ENCODE measurements around the gene TAS2R60.
"Not testable (repeated sequence)": the region's sequence is repeated elsewhere in the genome, so short reads cannot be mapped to it uniquely, and the experiment has no call there.

Gene TAS2R60

GRCh38 chr7:143408686-143409561, 34.3 kb upstream of the TAS2R60 start, which contains the start of gene EPHA1:
EPHA1 (minus strand) TSS chr7:143408856; CDS start chr7:143408805, 51 bp downstream.
- Histone ChIP-seq H3K9me3 (ENCODE audit: severe bottlenecking) (no peaks in the 10 kb centered on the region), H3K36me3 (no peaks in the 10 kb centered on the region), H3K4me3 (ENCODE audit: low read depth, low read length) (no peak within 1 kb of the TSS), H3K27ac (no peak within 1 kb of the TSS), H3K27me3 (ENCODE audit: insufficient read depth, low read depth, severe bottlenecking) (no peaks in the 10 kb centered on the region)
- no peak for DNase-seq
- no peak for TF ChIP-seq CTCF (IDR thresholded peaks at IDR 0.05; ENCODE audit: low read depth, low read length)

GRCh38 chr7:143410521-143411004, 32.7 kb upstream of the TAS2R60 start:
- no peak for DNase-seq
- Histone ChIP-seq H3K27me3 (ENCODE audit: insufficient read depth, low read depth, severe bottlenecking) (no peaks in the 10 kb centered on the region), H3K4me3 (ENCODE audit: low read depth, low read length) (no peak overlapping the region), H3K9me3 (ENCODE audit: severe bottlenecking) (no peaks in the 10 kb centered on the region), H3K27ac (no peak overlapping the region), H3K36me3 (no peaks in the 10 kb centered on the region)
- no peak for TF ChIP-seq CTCF (IDR thresholded peaks at IDR 0.05; ENCODE audit: low read depth, low read length)

GRCh38 chr7:143411976-143412708, 31.1 kb upstream of the TAS2R60 start:
- no peak for TF ChIP-seq CTCF (IDR thresholded peaks at IDR 0.05; ENCODE audit: low read depth, low read length)
- no peaks in the 10 kb centered on the region for H3K9me3 ChIP-seq (ENCODE audit: severe bottlenecking)

GRCh38 chr7:143413123-143413522, 30.1 kb upstream of the TAS2R60 start:
- H3K9me3 ChIP-seq (ENCODE audit: severe bottlenecking) = no peaks in the 10 kb centered on the region
- no peak overlapping the region for H3K27ac ChIP-seq
- no peak for TF ChIP-seq CTCF (IDR thresholded peaks at IDR 0.05; ENCODE audit: low read depth, low read length)
- no peaks in the 10 kb centered on the region for H3K36me3 ChIP-seq
- H3K27me3 ChIP-seq (ENCODE audit: insufficient read depth, low read depth, severe bottlenecking) = no peaks in the 10 kb centered on the region
- no peak overlapping the region for H3K4me3 ChIP-seq (ENCODE audit: low read depth, low read length)
- DNase-seq = no peak

More at GRCh38 chr7:143411976-143412708, 31.1 kb upstream of the TAS2R60 start:
- no peaks in the 10 kb centered on the region for H3K27me3 ChIP-seq (ENCODE audit: insufficient read depth, low read depth, severe bottlenecking)
- H3K4me3 ChIP-seq (ENCODE audit: low read depth, low read length) = no peak overlapping the region
- no peak for DNase-seq
- no peak overlapping the region for H3K27ac ChIP-seq
- H3K36me3 ChIP-seq = no peaks in the 10 kb centered on the region

- H3K27ac ChIP-seq; H3K36me3 ChIP-seq; H3K9me3 ChIP-seq (ENCODE audit: severe bottlenecking); DNase-seq; H3K27me3 ChIP-seq (ENCODE audit: insufficient read depth, low read depth, severe bottlenecking); H3K4me3 ChIP-seq (ENCODE audit: low read depth, low read length): not testable (repeated sequence)
These were observed 28.0 kb upstream of the TAS2R60 start for GRCh38 chr7:143415209-143415608.

GRCh38 chr7:143415742-143416397, 27.4 kb upstream of the TAS2R60 start:
- H3K9me3 ChIP-seq (ENCODE audit: severe bottlenecking) = peaks cover 3% of the 10 kb centered on the region
- no peak for TF ChIP-seq CTCF (IDR thresholded peaks at IDR 0.05; ENCODE audit: low read depth, low read length)
- no peak overlapping the region for H3K27ac ChIP-seq
- H3K36me3 ChIP-seq = no peaks in the 10 kb centered on the region
- H3K4me3 ChIP-seq (ENCODE audit: low read depth, low read length) = no peak overlapping the region
- H3K27me3 ChIP-seq (ENCODE audit: insufficient read depth, low read depth, severe bottlenecking) = no peaks in the 10 kb centered on the region
- no peak for DNase-seq
